ENCODE measurements around the gene TPP2. TPM values are rescaled to one million over a fixed set of nuclear protein-coding genes. Genes with fewer than 3 reads are reported as not detected.

Gene TPP2
- 32.2 and 46.7 TPM in 2 replicates for total RNA-seq

GRCh38 chr13:102596147-102597028, at the start of gene TPP2:
TPP2 (plus strand) TSS chr13:102596986; CDS start chr13:102597039, 53 bp downstream.

GRCh38 chr13:102694937-102695336, 98.2 kb downstream of the TPP2 start, which contains the start of gene METTL21C:
METTL21C (minus strand) TSS chr13:102695044; CDS start chr13:102694498, 546 bp downstream.

Other genes with a start within 250 kb of the TPP2 start
- gene FGF14, start 194.9 kb upstream of the TPP2 start, total RNA-seq, result under 0.01 TPM in 2 replicates
- 0.39 TPM in 1 of 2 replicates, not detected in the other for gene METTL21C, start 98.1 kb downstream of the TPP2 start, total RNA-seq
- 7.5 and 7.9 TPM in 2 replicates for gene TEX30, start 176.8 kb downstream of the TPP2 start, total RNA-seq
- gene POGLUT2, start 202.0 kb downstream of the TPP2 start, total RNA-seq, result 14.5 and 23.0 TPM in 2 replicates
- 19.6 and 24.7 TPM in 2 replicates for gene BIVM, start 202.1 kb downstream of the TPP2 start, total RNA-seq
- 65.3 and 68.7 TPM in 2 replicates for gene ERCC5, start 249.0 kb downstream of the TPP2 start, total RNA-seq

Data from placental epithelial cell (primary cell).